HEK293 (cell line): Measurements from ENCODE around the gene C6orf89.

Experiments used
- CTCF ChIP-seq: fragments of 450-650 bp; formaldehyde crosslinking; IDR thresholded peaks from 2 replicates; pipeline ENCODE4 v1.5.1; 2016; ENCODE audit warnings: missing biosample characterization, missing genetic modification characterization
- HOXD13 ChIP-seq: sonication (generic); formaldehyde crosslinking; IDR thresholded peaks from 2 replicates; pipeline ENCODE4 v1.8.0; 2022; ENCODE audit warnings: missing genetic modification reagents, borderline replicate concordance
- PRDM6 ChIP-seq: fragments of 450-650 bp; formaldehyde crosslinking; IDR thresholded peaks from 2 replicates; pipeline ENCODE4 v1.5.1; 2017; ENCODE audit warnings: missing biosample characterization, missing genetic modification characterization
- REST ChIP-seq: fragments of 450-650 bp; formaldehyde crosslinking; IDR thresholded peaks from 2 replicates; pipeline ENCODE4 v1.5.1; 2016; ENCODE audit warnings: missing biosample characterization, missing genetic modification characterization
- ZNF184 ChIP-seq: fragments of 450-650 bp; IDR thresholded peaks from 2 replicates; pipeline ENCODE4 v1.5.1; 2018; ENCODE audit warnings: missing biosample characterization, mild to moderate bottlenecking, missing genetic modification characterization
- ZNF341 ChIP-seq: fragments of 450-650 bp; formaldehyde crosslinking; IDR thresholded peaks from 2 replicates; pipeline ENCODE4; 2016; ENCODE audit warnings: low read depth, missing biosample characterization, missing genetic modification characterization
- ZNF398 ChIP-seq: fragments of 450-650 bp; formaldehyde crosslinking; IDR thresholded peaks from 2 replicates; pipeline ENCODE4 v1.5.1; 2017; ENCODE audit warnings: missing biosample characterization, missing genetic modification characterization
- ZNF521 ChIP-seq: fragments of 450-650 bp; formaldehyde crosslinking; IDR thresholded peaks from 2 replicates; pipeline ENCODE4 v1.5.1; 2017; ENCODE audit warnings: missing biosample characterization, mild to moderate bottlenecking, missing genetic modification characterization
- ZNF664 ChIP-seq: fragments of 450-650 bp; formaldehyde crosslinking; IDR thresholded peaks from 2 replicates; pipeline ENCODE4 v1.5.1; 2016; ENCODE audit warnings: missing biosample characterization, missing genetic modification characterization
- ZNF701 ChIP-seq: fragments of 450-650 bp; formaldehyde crosslinking; IDR thresholded peaks from 2 replicates; pipeline ENCODE4 v1.5.1; 2016; ENCODE audit warnings: missing biosample characterization, missing genetic modification characterization
- ZSCAN30 ChIP-seq: fragments of 450-650 bp; IDR thresholded peaks from 2 replicates; pipeline ENCODE4 v1.5.1; 2018; ENCODE audit warnings: missing biosample characterization, mild to moderate bottlenecking, missing genetic modification characterization, moderate library complexity

DNA sequence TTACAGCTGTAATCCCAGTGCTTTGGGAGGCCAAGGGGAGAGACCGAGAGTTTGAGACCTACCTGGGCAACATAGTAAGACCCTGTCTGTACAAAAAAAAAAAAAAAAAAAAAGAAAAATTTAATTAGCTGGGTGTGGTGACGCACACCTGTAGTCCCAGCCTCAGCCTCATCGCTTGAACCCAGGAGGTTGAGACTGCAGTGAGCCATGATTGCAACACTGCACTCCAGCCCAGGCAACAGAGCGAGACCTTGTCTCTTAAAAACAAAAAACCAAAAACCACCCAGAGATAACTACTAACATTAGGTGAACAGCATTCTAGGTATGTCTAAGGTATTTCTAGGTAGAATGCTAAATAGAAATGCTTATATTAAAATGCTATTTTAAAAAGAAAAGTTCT lies 47.8 kb downstream of the C6orf89 start:
- TF ChIP-seq HOXD13 (CRISPR knock-in tag) (no peak), ZNF184 (tag by site-specific recombination) (no peak), CTCF (tag by site-specific recombination) (no peak), ZSCAN30 (tag by site-specific recombination) (no peak), ZNF398 (no peak), ZNF341 (tag by site-specific recombination) (no peak), ZNF664 (tag by site-specific recombination) (no peak), ZNF701 (tag by site-specific recombination) (no peak), REST (no peak), PRDM6 (tag by site-specific recombination) (no peak), ZNF521 (no peak)
